AG04450 (cell line): ENCODE data around the gene TSPYL1. TPM values are rescaled to one million over a fixed set of nuclear protein-coding genes. Genes with fewer than 3 reads are reported as not detected.
"Not testable (repeated sequence)": the region's sequence is repeated elsewhere in the genome, so short reads cannot be mapped to it uniquely, and the experiment has no call there.

Experiments used
- CTCF ChIA-PET: fragments of 300-600, 350-600 bp; formaldehyde crosslinking; extraction: SDS; loops from one replicate; lab custom pipeline; 2022; ENCODE audit warnings: antibody characterized with exemption, inconsistent platforms; lab: Charles Lee
- POLR2A ChIA-PET: fragments of 350-600 bp; formaldehyde crosslinking; extraction: SDS; loops from one replicate; lab custom pipeline; 2021; ENCODE audit warnings: antibody characterized with exemption, inconsistent platforms; lab: Yijun Ruan, JAX
- DNase-seq: peaks from one replicate; pipeline ENCODE4 v3.0.0-alpha.2; 2011; ENCODE audit warnings: low read depth, low spot score
- H3K27ac ChIP-seq: one replicate; pipeline ENCODE4 v1.5.1; 2012; ENCODE audit warnings: low read depth, low read length, control low read depth
- H3K27me3 ChIP-seq: one replicate; pipeline ENCODE4 v1.6.0; 2012; ENCODE audit warnings: low read length; ENCODE audit not compliant: control insufficient read depth, insufficient read depth
- H3K4me3 ChIP-seq: 2 replicates; pipeline ENCODE4 v1.5.1; 2011; ENCODE audit warnings: mild to moderate bottlenecking, low read depth, low read length, control low read depth
- H3K9me3 ChIP-seq: 2 replicates; pipeline ENCODE4 v1.5.1; 2012; ENCODE audit warnings: low read length; ENCODE audit not compliant: control insufficient read depth, insufficient read depth
- polyA plus RNA-seq: library from polyadenylated mRNA; depleted of rRNA; stranded (reverse); fragments of >200 nt; gene quantifications from 2 replicates; pipeline ENCODE4 v1.2.3, GENCODE V29; 2011
- TF ChIP-seq, protein P1 (sequence below): IDR thresholded peaks from 2 replicates; pipeline ENCODE4 v1.5.1; 2011; ENCODE audit warnings: low read depth, low read length, control low read depth, inconsistent platforms

The TSPYL1 gene
- polyA plus RNA-seq, 1 experiment, result 71.9 TPM

DNA sequence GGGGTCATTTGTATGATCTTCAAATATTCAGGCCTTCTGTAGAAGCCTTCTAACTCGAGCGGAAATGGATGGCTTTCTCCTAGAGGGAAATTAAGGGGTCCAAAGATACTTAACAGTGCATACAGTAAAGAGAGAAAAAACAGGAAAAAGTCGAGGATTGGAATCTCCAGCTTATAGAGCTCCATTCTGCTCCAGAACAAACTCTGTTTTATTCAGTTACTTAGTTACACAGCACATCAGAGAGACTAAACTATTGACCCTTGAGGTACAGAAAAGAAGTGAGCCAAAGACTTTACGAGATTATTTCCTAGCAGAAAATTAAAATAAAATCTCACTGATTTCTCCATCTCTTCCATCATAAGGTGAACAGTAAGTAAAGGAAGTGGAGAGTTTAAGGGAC, 47.3 kb upstream of the TSPYL1 start:
- no peak for DNase-seq
- TF ChIP-seq, protein P1, sequence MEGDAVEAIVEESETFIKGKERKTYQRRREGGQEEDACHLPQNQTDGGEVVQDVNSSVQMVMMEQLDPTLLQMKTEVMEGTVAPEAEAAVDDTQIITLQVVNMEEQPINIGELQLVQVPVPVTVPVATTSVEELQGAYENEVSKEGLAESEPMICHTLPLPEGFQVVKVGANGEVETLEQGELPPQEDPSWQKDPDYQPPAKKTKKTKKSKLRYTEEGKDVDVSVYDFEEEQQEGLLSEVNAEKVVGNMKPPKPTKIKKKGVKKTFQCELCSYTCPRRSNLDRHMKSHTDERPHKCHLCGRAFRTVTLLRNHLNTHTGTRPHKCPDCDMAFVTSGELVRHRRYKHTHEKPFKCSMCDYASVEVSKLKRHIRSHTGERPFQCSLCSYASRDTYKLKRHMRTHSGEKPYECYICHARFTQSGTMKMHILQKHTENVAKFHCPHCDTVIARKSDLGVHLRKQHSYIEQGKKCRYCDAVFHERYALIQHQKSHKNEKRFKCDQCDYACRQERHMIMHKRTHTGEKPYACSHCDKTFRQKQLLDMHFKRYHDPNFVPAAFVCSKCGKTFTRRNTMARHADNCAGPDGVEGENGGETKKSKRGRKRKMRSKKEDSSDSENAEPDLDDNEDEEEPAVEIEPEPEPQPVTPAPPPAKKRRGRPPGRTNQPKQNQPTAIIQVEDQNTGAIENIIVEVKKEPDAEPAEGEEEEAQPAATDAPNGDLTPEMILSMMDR, result no peak
- CTCF ChIA-PET, result interaction anchor here (0.7 to 2.5 kb wide), 2 partner anchors 58 to 66 kb away, joined by 3 to 7 read pairs; no protein-coding TSS in a partner anchor
- no peak overlapping the region for H3K4me3 ChIP-seq
- H3K27me3 ChIP-seq, result no peaks in the 10 kb centered on the region
- H3K27ac ChIP-seq, result no peak overlapping the region
- H3K9me3 ChIP-seq, result no peaks in the 10 kb centered on the region
- POLR2A ChIA-PET, result no interaction called here

DNA sequence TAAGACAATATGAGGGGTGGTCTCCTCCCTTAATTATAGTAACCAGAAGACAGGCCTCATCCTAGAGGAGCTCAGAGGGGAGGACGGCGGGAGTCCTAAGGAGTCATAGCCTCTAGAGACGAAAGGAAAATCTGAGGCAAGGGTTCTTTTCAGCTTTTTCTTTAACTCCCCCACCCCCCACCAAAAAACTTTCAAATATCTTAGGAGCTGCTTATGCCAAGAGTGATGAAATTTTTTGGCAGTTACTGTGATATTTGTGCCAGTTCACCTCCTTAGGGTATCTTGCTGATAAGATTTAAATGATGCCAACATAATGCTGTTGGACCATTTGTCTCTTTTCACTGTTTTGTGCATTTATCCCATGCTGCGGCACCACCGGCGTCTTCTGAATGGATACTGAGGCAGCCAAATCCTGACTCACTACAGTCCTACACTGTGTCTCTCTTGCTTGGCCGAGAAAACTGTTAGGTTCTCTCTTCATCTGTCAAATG, 46.5 kb upstream of the TSPYL1 start:
- DNase-seq, result no peak
- ChIA-PET CTCF (interaction anchor here (0.6 kb wide), 2 partner anchors 26 to 209 kb away, joined by 3 read pairs; no protein-coding TSS in a partner anchor), POLR2A (no interaction called here)

GRCh38 chr6:116325634-116326132, 46.0 kb upstream of the TSPYL1 start:
- CTCF ChIA-PET, H3K27me3 ChIP-seq, POLR2A ChIA-PET, H3K4me3 ChIP-seq, DNase-seq, H3K9me3 ChIP-seq, H3K27ac ChIP-seq: not testable (repeated sequence)

More for the DNA sequence above, 46.5 kb upstream of the TSPYL1 start:
- Histone ChIP-seq H3K9me3 (no peaks in the 10 kb centered on the region), H3K27ac (no peak overlapping the region), H3K27me3 (no peaks in the 10 kb centered on the region), H3K4me3 (no peak overlapping the region)
- TF ChIP-seq, protein P1, result no peak

- TF ChIP-seq, protein P1, result no peak
- H3K9me3 ChIP-seq, result no peaks in the 10 kb centered on the region
- ChIA-PET POLR2A (no interaction called here), CTCF (no interaction called here)
- no peak overlapping the region for H3K4me3 ChIP-seq
- no peak overlapping the region for H3K27ac ChIP-seq
- DNase-seq, result no peak
- H3K27me3 ChIP-seq, result no peaks in the 10 kb centered on the region
Observed at GRCh38 chr6:116323863-116324262, 44.1 kb upstream of the TSPYL1 start.

GRCh38 chr6:116321933-116322332, 42.2 kb upstream of the TSPYL1 start:
- POLR2A ChIA-PET, H3K27me3 ChIP-seq, H3K4me3 ChIP-seq, DNase-seq, H3K27ac ChIP-seq, H3K9me3 ChIP-seq: not testable (repeated sequence)
- CTCF ChIA-PET, result interaction anchor here (1.6 kb wide), 1 partner anchor 34 kb away, joined by 8 read pairs; no protein-coding TSS in a partner anchor

- H3K4me3 ChIP-seq, result no peak overlapping the region
- CTCF ChIA-PET, result interaction anchor here (1.1 to 3.2 kb wide), 2 partner anchors 29 to 48 kb away, joined by 3 to 14 read pairs; no protein-coding TSS in a partner anchor
- DNase-seq, result no peak
- TF ChIP-seq, protein P1, result no peak
- H3K9me3 ChIP-seq, result no peaks in the 10 kb centered on the region
- POLR2A ChIA-PET, result no interaction called here
- no peak overlapping the region for H3K27ac ChIP-seq
- no peaks in the 10 kb centered on the region for H3K27me3 ChIP-seq
Observed at GRCh38 chr6:116316772-116317467, 37.2 kb upstream of the TSPYL1 start.
